B cell (primary cell): ENCODE measurements around the gene CUL9. TPM values are rescaled to one million over a fixed set of nuclear protein-coding genes. Genes with fewer than 3 reads are reported as not detected.
A peak's percentile ranks its signal among the peaks of the same experiment; 100 is the strongest.

Source experiments
- ATAC-seq: fragments of 200-7000 bp; cut with Tn5 transposase; one replicate; pipeline ENCODE4 v1.10.0; 2021; ENCODE audit warnings: low read depth, mild to moderate bottlenecking, moderate number of reproducible peaks, moderate library complexity
- CTCF ChIA-PET: fragments of 350-600 bp; sonication (Branson Sonifier 250); formaldehyde crosslinking; loops from one replicate; lab custom pipeline; 2021; ENCODE audit warnings: antibody characterized with exemption, inconsistent platforms; lab: Charles Lee
- POLR2A ChIA-PET: fragments of 350-600 bp; sonication (Branson Sonifier 250); formaldehyde crosslinking; loops from one replicate; lab custom pipeline; 2021; ENCODE audit warnings: antibody characterized with exemption; lab: Charles Lee
- DNase-seq: peaks from one replicate; pipeline ENCODE4 v3.0.0; 2013
- H2AFZ ChIP-seq: 2 replicates; pipeline ENCODE4 v1.6.1; 2012; ENCODE audit warnings: mild to moderate bottlenecking, low read depth, low read length; ENCODE audit not compliant: insufficient read depth, poor library complexity, severe bottlenecking
- H3K27ac ChIP-seq, 2 donors: 1 replicate in 1 of 2; 2 replicates in 1 of 2; pipeline ENCODE4 v1.5.1; 2012 to 2013; ENCODE audit warnings: low read length in 2 of 2, mild to moderate bottlenecking in 2 of 2, moderate library complexity in 1 of 2
- H3K27me3 ChIP-seq, 4 experiments: fragments of 200-600 bp in 1 of 4; sonication (generic) in 1 of 4; replicated peaks in 1 of 4; 1 replicate in 2 of 4; 2 replicates in 2 of 4; pipeline versions ENCODE4 v1.6.1 to v1.7.0; 2013 to 2016; ENCODE audit warnings: low read length in 3 of 4, mild to moderate bottlenecking in 2 of 4, mixed read lengths in 1 of 4, moderate library complexity in 1 of 4; ENCODE audit not compliant: insufficient read depth in 4 of 4, control insufficient read depth in 3 of 4; ENCODE audit errors: control extremely low read depth in 1 of 4
- H3K36me3 ChIP-seq, 2 experiments: replicated peaks in 1 of 2; 1 replicate in 1 of 2; 2 replicates in 1 of 2; pipeline versions ENCODE4 v1.6.1 to v1.7.1; 2013; ENCODE audit warnings: low read length in 1 of 2; ENCODE audit not compliant: insufficient read depth in 2 of 2, control insufficient read depth in 1 of 2; ENCODE audit errors: control extremely low read depth in 1 of 2, extremely low read depth in 1 of 2
- H3K4me1 ChIP-seq, 2 donors: fragments of 200-600 bp in 1 of 2; sonication (generic) in 1 of 2; 1 replicate in 1 of 2; 2 replicates in 1 of 2; pipeline versions ENCODE4 v1.5.1 to v1.6.1; 2013 to 2017; ENCODE audit warnings: low read length in 2 of 2; ENCODE audit not compliant: control insufficient read depth in 2 of 2, insufficient read depth in 2 of 2
- H3K4me2 ChIP-seq: replicated peaks from 2 replicates; pipeline ENCODE3; 2012; ENCODE audit warnings: mild to moderate bottlenecking, low read depth, low read length; ENCODE audit not compliant: poor library complexity, severe bottlenecking
- H3K4me3 ChIP-seq, 5 experiments: fragments of 200-600 bp in 1 of 5; sonication (generic) in 1 of 5; 1 replicate in 3 of 5; 2 replicates in 2 of 5; pipeline versions ENCODE4 v1.5.1 to v1.7.0; 2011 to 2016; ENCODE audit warnings: low read length in 4 of 5, mild to moderate bottlenecking in 4 of 5, low read depth in 2 of 5, control low read depth in 1 of 5, moderate library complexity in 1 of 5; ENCODE audit not compliant: insufficient read depth in 1 of 5; ENCODE audit errors: control extremely low read depth in 1 of 5, extremely low read depth in 1 of 5
- H3K79me2 ChIP-seq: fragments of 200-600 bp; sonication (generic); one replicate; pipeline ENCODE4 v1.6.0; 2016; ENCODE audit warnings: low read length; ENCODE audit not compliant: control insufficient read depth, insufficient read depth
- H3K9ac ChIP-seq: fragments of 200-600 bp; sonication (generic); 2 replicates; pipeline ENCODE4 v1.6.1; 2017; ENCODE audit warnings: mild to moderate bottlenecking, low read length, moderate library complexity
- H3K9me3 ChIP-seq, 3 donors: one replicate each; pipeline versions ENCODE4 v1.6.1 to v1.7.1; 2013; ENCODE audit warnings: low read length in 2 of 3; ENCODE audit not compliant: control insufficient read depth in 2 of 3, insufficient read depth in 1 of 3; ENCODE audit errors: control extremely low read depth in 1 of 3
- H4K20me1 ChIP-seq: 2 replicates; pipeline ENCODE4 v1.6.0; 2012; ENCODE audit warnings: mild to moderate bottlenecking, low read length; ENCODE audit not compliant: insufficient read depth, control insufficient read depth, poor library complexity, severe bottlenecking
- H3K27ac Mint-ChIP-seq: one replicate; pipeline ENCODE4 v1.8.0; 2021; ENCODE audit warnings: mixed read lengths
- H3K27me3 Mint-ChIP-seq: one replicate; pipeline ENCODE4 v1.8.0; 2021; ENCODE audit warnings: mixed read lengths
- H3K4me1 Mint-ChIP-seq: one replicate; pipeline ENCODE4 v1.8.0; 2021; ENCODE audit warnings: mixed read lengths
- H3K4me3 Mint-ChIP-seq: one replicate; pipeline ENCODE4 v1.8.0; 2021; ENCODE audit warnings: mixed read lengths
- H3K9me3 Mint-ChIP-seq: one replicate; pipeline ENCODE4 v1.8.0; 2022; ENCODE audit warnings: mixed read lengths; ENCODE audit not compliant: insufficient read depth
- CTCF ChIP-seq: fragments of 200-600 bp; IDR thresholded peaks from one replicate; pipeline ENCODE4 v1.8.0; 2022; ENCODE audit warnings: antibody characterized with exemption, mild to moderate bottlenecking
- EZH2 ChIP-seq: IDR thresholded peaks from 2 replicates; pipeline ENCODE4 v1.6.1; 2012; ENCODE audit warnings: borderline replicate concordance, low read depth, mild to moderate bottlenecking, moderate library complexity, low read length; ENCODE audit not compliant: insufficient read depth, poor library complexity, severe bottlenecking
- WGBS: methylation state at CpG from one replicate; pipeline ENCODE4 v1.1.5; 2013; ENCODE audit warnings: missing lambda C conversion rate; ENCODE audit not compliant: insufficient coverage; 5-methylcytosine and 5-hydroxymethylcytosine counted together
- intact Hi-C: fragments of 100-400 bp; cut with micrococcal nuclease; formaldehyde crosslinking; loops from one replicate; pipeline ENCODE4 v1.10.0; 2022
- polyA plus RNA-seq: library from polyadenylated mRNA; depleted of rRNA; stranded (reverse); fragments of >200 nt; gene quantifications from 2 replicates; pipeline ENCODE4 v1.2.3, GENCODE V29; 2012
- total RNA-seq, 2 donors: library from RNA; stranded (reverse); fragments of 120-200 nt in 1 of 2; gene quantifications; 1 replicate in 1 of 2; 2 replicates in 1 of 2; pipeline versions ENCODE4 v1.2.3 to v1.2.4, GENCODE V29; 2013 to 2022

Gene CUL9
- total and polyA plus RNA-seq, 2 donors (not counting 1 experiment from before 2014, with no cell fraction given), result 98.0 to 110 TPM

- 33% methylated on average over 25 of the region's 25 CpGs for WGBS
- H3K4me1 ChIP-seq, result peaks cover 7 to 8% of the 10 kb centered on the region in 2 donors
- DNase-seq, result peak; percentile 76
- TF ChIP-seq CTCF (peak; percentile 87), EZH2 (no peak)
- H3K9me3 ChIP-seq, result no peaks in the 10 kb centered on the region
- no peak overlapping the region for H3K27ac ChIP-seq
- H3K4me3 Mint-ChIP-seq, result no peak overlapping the region
- CTCF ChIA-PET, result interaction anchor here (0.7 to 4.3 kb wide), 26 partner anchors 9 to 495 kb away, joined by 3 to 50 read pairs (median 4); partner anchors contain the start of genes GNMT, KLHDC3, MEA1 and PEX6
- peak; percentile 93 for ATAC-seq
- no peaks in the 10 kb centered on the region for H3K9me3 Mint-ChIP-seq
- H4K20me1 ChIP-seq, result no peaks in the 10 kb centered on the region
- no peaks in the 10 kb centered on the region for H3K79me2 ChIP-seq
- H3K27me3 ChIP-seq, result peaks cover 0 to 4% (median 0%) of the 10 kb centered on the region in 4 experiments
- peaks cover 8% of the 10 kb centered on the region for H3K4me1 Mint-ChIP-seq
- peak overlapping the region in 1 of 5 experiments; percentile 3 for H3K4me3 ChIP-seq
- H3K27me3 Mint-ChIP-seq, result peaks cover 9% of the 10 kb centered on the region
- H3K27ac Mint-ChIP-seq, result no peak overlapping the region
- peak overlapping the region; percentile 66 for H2AFZ ChIP-seq
- no peak overlapping the region for H3K9ac ChIP-seq
- POLR2A ChIA-PET, result interaction anchor here (0.6 kb wide), 1 partner anchor 265 kb away, joined by 4 read pairs; no protein-coding TSS in a partner anchor
- no peaks in the 10 kb centered on the region for H3K36me3 ChIP-seq
- H3K4me2 ChIP-seq, result peak overlapping the region; percentile 55
- intact Hi-C loops, result loop anchor here (1.0 to 5.0 kb wide), 2 partner anchors 136 to 482 kb away; no protein-coding TSS in a partner anchor
Observed at GRCh38 chr6:43143235-43144128, 38.5 kb upstream of the CUL9 start.
